CD4-positive, CD25-positive, alpha-beta regulatory T cell (primary cell): Measurements from ENCODE around the gene STX18. TPM values are rescaled to one million over a fixed set of nuclear protein-coding genes. Genes with fewer than 3 reads are reported as not detected.
"Not testable (repeated sequence)": the region's sequence is repeated elsewhere in the genome, so short reads cannot be mapped to it uniquely, and the experiment has no call there.

Experiments
- ATAC-seq, 2 donors: fragments of 150-1000 bp; cut with Tn5 transposase; one replicate each; pipeline ENCODE4 v1.10.0; 2021; ENCODE audit warnings: low read depth in 2 of 2, moderate number of reproducible peaks in 2 of 2, moderate library complexity in 1 of 2
- DNase-seq, 3 donors: peaks; one replicate each; pipeline versions ENCODE4 v3.0.0 to v3.0.0-alpha.2; 2012 to 2022; ENCODE audit warnings: mixed read lengths in 1 of 3
- H3K27ac ChIP-seq: one replicate; pipeline ENCODE4 v1.7.0; 2013; ENCODE audit warnings: mild to moderate bottlenecking, low read length; ENCODE audit not compliant: insufficient read depth, poor library complexity, severe bottlenecking
- H3K27me3 ChIP-seq: one replicate; pipeline ENCODE4 v1.7.0; 2013; ENCODE audit warnings: low read length; ENCODE audit not compliant: control insufficient read depth, insufficient read depth
- H3K36me3 ChIP-seq: one replicate; pipeline ENCODE4 v1.7.0; 2013; ENCODE audit warnings: mild to moderate bottlenecking, low read length, moderate library complexity; ENCODE audit not compliant: control insufficient read depth, insufficient read depth
- H3K4me1 ChIP-seq: 2 replicates; pipeline ENCODE4 v1.7.0; 2013; ENCODE audit warnings: mild to moderate bottlenecking, low read length; ENCODE audit not compliant: insufficient read depth, control insufficient read depth, poor library complexity, severe bottlenecking
- H3K4me3 ChIP-seq: one replicate; pipeline ENCODE4 v1.7.0; 2013; ENCODE audit warnings: low read depth, mild to moderate bottlenecking, low read length, moderate library complexity
- H3K9me3 ChIP-seq, 2 experiments: 1 replicate in 1 of 2; 2 replicates in 1 of 2; pipeline ENCODE4 v1.7.0; 2013; ENCODE audit warnings: low read length in 2 of 2, mild to moderate bottlenecking in 1 of 2, moderate library complexity in 1 of 2; ENCODE audit not compliant: control insufficient read depth in 2 of 2
- H3K27ac Mint-ChIP-seq, 3 donors: one replicate each; pipeline ENCODE4 v1.8.0; 2020 to 2022; ENCODE audit warnings: mild to moderate bottlenecking in 3 of 3, mixed read lengths in 3 of 3, moderate library complexity in 2 of 3
- H3K27me3 Mint-ChIP-seq: one replicate; pipeline ENCODE4 v1.8.0; 2022; ENCODE audit warnings: mild to moderate bottlenecking, mixed read lengths
- H3K36me3 Mint-ChIP-seq: one replicate; pipeline ENCODE4 v1.8.0; 2020; ENCODE audit warnings: mixed read lengths
- H3K4me1 Mint-ChIP-seq, 4 donors: one replicate each; pipeline ENCODE4 v1.8.0; 2020 to 2022; ENCODE audit warnings: mixed read lengths in 4 of 4, mild to moderate bottlenecking in 1 of 4
- H3K4me3 Mint-ChIP-seq, 4 donors: one replicate each; pipeline ENCODE4 v1.8.0; 2020 to 2022; ENCODE audit warnings: mild to moderate bottlenecking in 4 of 4, mixed read lengths in 4 of 4, moderate library complexity in 3 of 4
- H3K9me3 Mint-ChIP-seq, 7 donors: one replicate each; pipeline ENCODE4 v1.8.0; 2020 to 2022; ENCODE audit warnings: mixed read lengths in 7 of 7, mild to moderate bottlenecking in 3 of 7, moderate library complexity in 2 of 7
- polyA plus RNA-seq, 4 donors: library from polyadenylated mRNA; unstranded; fragments of 300-500 nt; fragmentation: Illumina TruSeq; gene quantifications; one replicate each; pipeline ENCODE4 v1.2.3, GENCODE V29; 2021
- total RNA-seq: library from RNA; stranded (reverse); gene quantifications from one replicate; pipeline ENCODE4 v1.2.3, GENCODE V29; 2022

STX18 gene
- total and polyA plus RNA-seq, 5 donors from 2014 or later = 15.9 to 27.2 (median 23.6) TPM

- DNase-seq (no peak), ATAC-seq (no peak)
- peaks cover 16% of the 10 kb centered on the region for H3K4me1 ChIP-seq
- H3K4me1 Mint-ChIP-seq = peaks cover 22 to 61% (median 48%) of the 10 kb centered on the region in 4 donors
- H3K27me3 ChIP-seq = no peaks in the 10 kb centered on the region
- H3K9me3 Mint-ChIP-seq = no peaks in the 10 kb centered on the region
- H3K27ac Mint-ChIP-seq = no peak overlapping the region
- H3K4me3 Mint-ChIP-seq = no peak overlapping the region
- no peak overlapping the region for H3K4me3 ChIP-seq
- no peaks in the 10 kb centered on the region for H3K9me3 ChIP-seq
- H3K27ac ChIP-seq = no peak overlapping the region
- H3K36me3 ChIP-seq = no peaks in the 10 kb centered on the region
- H3K36me3 Mint-ChIP-seq = peaks cover 10% of the 10 kb centered on the region
- no peaks in the 10 kb centered on the region for H3K27me3 Mint-ChIP-seq
Measured at GRCh38 chr4:4521731-4522130, 20.1 kb downstream of the STX18 start.

GRCh38 chr4:4521136-4521535 is 20.7 kb downstream of the STX18 start:
- H3K4me3 ChIP-seq = no peak overlapping the region
- H3K9me3 ChIP-seq = no peaks in the 10 kb centered on the region
- H3K4me3 Mint-ChIP-seq = peak overlapping the region in 1 of 4 donors; percentile 59
- no peaks in the 10 kb centered on the region for H3K9me3 Mint-ChIP-seq
- no peaks in the 10 kb centered on the region for H3K36me3 ChIP-seq
- DNase-seq = no peak
- H3K27me3 Mint-ChIP-seq = no peaks in the 10 kb centered on the region
- no peaks in the 10 kb centered on the region for H3K27me3 ChIP-seq
- H3K27ac ChIP-seq = no peak overlapping the region
- peaks cover 22 to 62% (median 48%) of the 10 kb centered on the region in 4 donors for H3K4me1 Mint-ChIP-seq
- H3K27ac Mint-ChIP-seq = peak overlapping the region in 1 of 3 donors; percentile 13
- ATAC-seq = no peak
- H3K36me3 Mint-ChIP-seq = peaks cover 10% of the 10 kb centered on the region
- H3K4me1 ChIP-seq = peaks cover 16% of the 10 kb centered on the region

DNA sequence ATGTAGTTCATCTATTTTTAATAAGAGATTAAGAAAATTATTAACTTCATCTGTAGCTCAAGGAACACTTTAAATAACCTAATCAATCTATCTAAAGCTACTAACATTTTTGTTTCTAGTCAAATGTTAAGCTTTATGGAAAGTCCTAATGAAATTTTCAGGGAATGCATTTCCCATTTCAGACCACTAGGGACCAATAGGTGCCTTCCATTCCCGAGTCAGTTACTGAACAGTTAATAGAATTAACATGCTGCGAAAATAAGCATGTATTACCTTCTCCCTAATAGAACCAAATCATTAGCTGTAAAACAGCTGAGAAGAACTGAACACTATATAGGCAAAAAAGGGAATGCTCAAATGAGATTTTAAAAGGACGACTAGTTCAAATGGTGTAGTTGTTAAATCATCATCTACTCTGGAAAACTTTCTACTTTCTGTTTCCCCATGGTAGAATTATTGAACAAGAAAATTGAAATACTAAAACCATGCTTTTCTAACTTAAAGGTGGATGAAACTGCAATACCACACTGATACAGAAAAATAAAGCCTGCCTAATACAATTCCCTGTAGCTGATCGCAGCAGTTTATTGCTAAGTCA is 22.5 kb downstream of the STX18 start:
- no peaks in the 10 kb centered on the region for H3K36me3 ChIP-seq
- H3K27ac ChIP-seq = no peak overlapping the region
- H3K27me3 ChIP-seq = no peaks in the 10 kb centered on the region
- Mint-ChIP-seq H3K9me3 (no peaks in the 10 kb centered on the region), H3K27ac (no peak overlapping the region), H3K4me3 (no peak overlapping the region), H3K36me3 (peaks cover 4% of the 10 kb centered on the region), H3K4me1 (peaks cover 15 to 53% (median 44%) of the 10 kb centered on the region in 4 donors), H3K27me3 (no peaks in the 10 kb centered on the region)
- no peak overlapping the region for H3K4me3 ChIP-seq
- DNase-seq (no peak), ATAC-seq (no peak)
- peaks cover 12% of the 10 kb centered on the region for H3K4me1 ChIP-seq
- H3K9me3 ChIP-seq = no peaks in the 10 kb centered on the region

DNA sequence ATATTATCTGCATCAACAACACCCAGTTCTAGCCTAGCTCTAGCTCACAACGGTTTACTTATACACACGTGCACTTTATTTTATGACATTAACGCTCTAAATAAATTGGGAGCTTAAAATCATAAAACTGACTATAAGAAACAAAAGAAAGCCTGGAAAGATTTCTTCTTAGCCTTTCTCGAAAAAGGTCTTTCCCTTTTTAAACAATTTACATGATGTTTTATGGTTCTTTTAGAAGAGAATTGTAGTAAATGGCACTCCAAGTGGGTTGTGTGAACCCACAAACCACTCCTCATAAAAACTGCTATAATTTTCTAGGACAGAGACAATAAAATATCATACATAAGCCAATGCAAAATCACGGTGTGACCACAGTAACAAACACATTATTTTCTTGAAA is 23.1 kb downstream of the STX18 start:
- Mint-ChIP-seq H3K9me3 (no peaks in the 10 kb centered on the region), H3K4me1 (peaks cover 13 to 48% (median 37%) of the 10 kb centered on the region in 4 donors), H3K27me3 (no peaks in the 10 kb centered on the region), H3K36me3 (peaks cover 4% of the 10 kb centered on the region), H3K4me3 (no peak overlapping the region), H3K27ac (no peak overlapping the region)
- ATAC-seq (no peak), DNase-seq (no peak)
- Histone ChIP-seq H3K4me3 (no peak overlapping the region), H3K27me3 (no peaks in the 10 kb centered on the region), H3K9me3 (no peaks in the 10 kb centered on the region), H3K27ac (no peak overlapping the region), H3K36me3 (no peaks in the 10 kb centered on the region), H3K4me1 (peaks cover 11% of the 10 kb centered on the region)

- Histone ChIP-seq H3K27ac (no peak overlapping the region), H3K4me1 (peaks cover 11% of the 10 kb centered on the region), H3K27me3 (no peaks in the 10 kb centered on the region), H3K36me3 (no peaks in the 10 kb centered on the region), H3K9me3 (no peaks in the 10 kb centered on the region), H3K4me3 (no peak overlapping the region)
- no peak for ATAC-seq
- Mint-ChIP-seq H3K4me1 (peaks cover 12 to 28% (median 23%) of the 10 kb centered on the region in 4 donors), H3K36me3 (peaks cover 11% of the 10 kb centered on the region), H3K27ac (no peak overlapping the region), H3K9me3 (no peaks in the 10 kb centered on the region), H3K4me3 (no peak overlapping the region), H3K27me3 (no peaks in the 10 kb centered on the region)
- DNase-seq = no peak
Measured at GRCh38 chr4:4514786-4515185, 27.1 kb downstream of the STX18 start.

GRCh38 chr4:4512282-4512681 is 29.6 kb downstream of the STX18 start:
- Mint-ChIP-seq H3K27me3 (no peaks in the 10 kb centered on the region), H3K4me1 (peaks cover 15 to 30% (median 21%) of the 10 kb centered on the region in 4 donors), H3K4me3 (no peak overlapping the region), H3K9me3 (no peaks in the 10 kb centered on the region), H3K36me3 (peaks cover 20% of the 10 kb centered on the region), H3K27ac (no peak overlapping the region)
- Histone ChIP-seq H3K36me3 (peaks cover 2% of the 10 kb centered on the region), H3K4me3 (no peak overlapping the region), H3K27me3 (no peaks in the 10 kb centered on the region), H3K4me1 (peaks cover 5% of the 10 kb centered on the region), H3K9me3 (no peaks in the 10 kb centered on the region), H3K27ac (no peak overlapping the region)
- ATAC-seq (no peak), DNase-seq (no peak)

DNA sequence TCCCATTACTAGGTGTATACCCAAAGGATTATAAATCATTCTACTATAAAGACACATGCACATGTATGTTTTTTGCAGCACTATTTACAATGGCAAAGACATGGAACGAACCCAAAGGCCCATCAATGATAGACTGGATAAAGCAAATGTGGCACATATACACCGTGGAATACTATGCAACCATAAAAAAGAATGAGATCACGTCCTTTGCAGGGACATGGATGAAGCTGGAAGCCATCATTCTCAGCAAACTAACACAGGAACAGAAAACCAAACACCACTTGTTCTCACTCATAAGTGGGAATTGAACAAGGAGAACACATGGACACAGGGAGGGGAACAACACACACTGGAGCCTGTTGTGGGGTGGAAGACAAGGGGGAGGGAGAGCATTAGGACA is 31.2 kb downstream of the STX18 start:
- not testable (repeated sequence) for H3K4me3 Mint-ChIP-seq, H3K27me3 Mint-ChIP-seq, DNase-seq, H3K4me3 ChIP-seq, ATAC-seq, H3K9me3 Mint-ChIP-seq, H3K27ac ChIP-seq, H3K9me3 ChIP-seq, H3K36me3 ChIP-seq, H3K27me3 ChIP-seq, H3K4me1 ChIP-seq
- peak overlapping the region in 1 of 3 donors; percentile 29 for H3K27ac Mint-ChIP-seq
- H3K36me3 Mint-ChIP-seq = peaks cover 26% of the 10 kb centered on the region
- peaks cover 8 to 24% (median 14%) of the 10 kb centered on the region in 4 donors for H3K4me1 Mint-ChIP-seq

DNA sequence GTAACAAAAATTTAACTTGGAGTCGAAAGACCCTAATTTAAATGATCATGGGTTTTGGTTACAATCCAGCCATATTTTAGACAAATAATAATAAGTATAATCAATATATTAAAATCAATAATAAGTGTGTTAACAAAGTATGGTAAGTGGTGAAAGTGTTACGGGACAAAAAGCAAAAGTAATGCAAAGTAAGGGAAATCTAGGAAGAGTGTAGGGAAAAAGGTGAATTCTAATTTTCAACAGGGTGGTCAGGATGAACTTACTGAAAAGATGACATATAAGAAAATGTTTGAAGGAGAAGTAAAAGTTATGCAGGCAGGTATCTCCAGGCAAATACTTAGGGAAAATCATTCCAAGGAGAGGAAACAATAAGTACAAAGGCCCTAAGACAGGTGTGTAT is 32.3 kb downstream of the STX18 start:
- H3K4me3 Mint-ChIP-seq = no peak overlapping the region

More for the DNA sequence above, 32.3 kb downstream of the STX18 start:
- ATAC-seq (no peak), DNase-seq (no peak)
- Histone ChIP-seq H3K36me3 (peaks cover 2% of the 10 kb centered on the region), H3K27me3 (no peaks in the 10 kb centered on the region), H3K4me1 (no peaks in the 10 kb centered on the region), H3K9me3 (no peaks in the 10 kb centered on the region), H3K4me3 (no peak overlapping the region), H3K27ac (no peak overlapping the region)
- Mint-ChIP-seq H3K27me3 (no peaks in the 10 kb centered on the region), H3K36me3 (peaks cover 26% of the 10 kb centered on the region), H3K9me3 (no peaks in the 10 kb centered on the region), H3K4me1 (peaks cover 5 to 22% (median 14%) of the 10 kb centered on the region in 4 donors), H3K27ac (no peak overlapping the region)
